H9 (cell line): ENCODE data around the gene SRSF7. TPM values are rescaled to one million over a fixed set of nuclear protein-coding genes. Genes with fewer than 3 reads are reported as not detected.

Experiments used
- DNase-seq: peaks from one replicate; pipeline ENCODE4 v3.0.0-alpha.2; 2017
- H2AFZ ChIP-seq: one replicate; pipeline ENCODE4 v1.6.1; 2013; ENCODE audit warnings: mild to moderate bottlenecking, low read length, control low read depth, moderate library complexity
- H2AK5ac ChIP-seq: 2 replicates; pipeline ENCODE4 v1.6.1; 2013; ENCODE audit warnings: low read length, control low read depth, mixed read lengths; ENCODE audit not compliant: insufficient read length
- H2BK120ac ChIP-seq: one replicate; pipeline ENCODE4 v1.6.1; 2013; ENCODE audit warnings: low read depth, mild to moderate bottlenecking, low read length, control low read depth, inconsistent platforms; ENCODE audit not compliant: poor library complexity, severe bottlenecking
- H2BK12ac ChIP-seq: 2 replicates; pipeline ENCODE4 v1.6.1; 2013; ENCODE audit warnings: low read length, control low read depth, mixed read lengths, low read depth; ENCODE audit not compliant: insufficient read length
- H2BK15ac ChIP-seq: 2 replicates; pipeline ENCODE4 v1.6.1; 2013; ENCODE audit warnings: low read depth, low read length, control low read depth
- H2BK20ac ChIP-seq: one replicate; pipeline ENCODE4 v1.6.1; 2013; ENCODE audit warnings: low read depth, mild to moderate bottlenecking, low read length, control low read depth, inconsistent platforms; ENCODE audit not compliant: poor library complexity, severe bottlenecking
- H2BK5ac ChIP-seq: 2 replicates; pipeline ENCODE4 v1.6.1; 2013; ENCODE audit warnings: low read length, control low read depth, mixed read lengths; ENCODE audit not compliant: insufficient read length
- H3K14ac ChIP-seq: 2 replicates; pipeline ENCODE4 v1.6.1; 2013; ENCODE audit warnings: low read length, control low read depth; ENCODE audit not compliant: insufficient read depth
- H3K18ac ChIP-seq: 2 replicates; pipeline ENCODE4 v1.6.1; 2013; ENCODE audit warnings: low read depth, mild to moderate bottlenecking, mixed read lengths, low read length, control low read depth; ENCODE audit not compliant: insufficient read length
- H3K23ac ChIP-seq: 2 replicates; pipeline ENCODE4 v1.6.1; 2013; ENCODE audit warnings: low read length, control low read depth, mixed read lengths, low read depth; ENCODE audit not compliant: insufficient read length
- H3K23me2 ChIP-seq: 2 replicates; pipeline ENCODE4 v1.6.1; 2013; ENCODE audit warnings: low read depth, mild to moderate bottlenecking, mixed read lengths, low read length, control low read depth; ENCODE audit not compliant: insufficient read length, poor library complexity, severe bottlenecking
- H3K27ac ChIP-seq: 2 replicates; pipeline ENCODE4 v1.5.1; 2013; ENCODE audit warnings: low read length, control low read depth, mixed read lengths, low read depth; ENCODE audit not compliant: insufficient read length
- H3K27me3 ChIP-seq: 2 replicates; pipeline ENCODE4 v1.6.1; 2013; ENCODE audit warnings: low read length, control low read depth, inconsistent platforms; ENCODE audit not compliant: insufficient read depth
- H3K4ac ChIP-seq: 2 replicates; pipeline ENCODE4 v1.6.1; 2013; ENCODE audit warnings: low read depth, mild to moderate bottlenecking, control low read depth, inconsistent platforms, low read length, moderate library complexity
- H3K4me1 ChIP-seq: 2 replicates; pipeline ENCODE4 v1.6.1; 2013; ENCODE audit warnings: low read length, control low read depth, inconsistent platforms; ENCODE audit not compliant: insufficient read depth
- H3K4me2 ChIP-seq: 2 replicates; pipeline ENCODE4 v1.6.1; 2013; ENCODE audit warnings: low read length, control low read depth, mixed read lengths; ENCODE audit not compliant: insufficient read length, insufficient read depth
- H3K56ac ChIP-seq: 2 replicates; pipeline ENCODE4 v1.6.1; 2013; ENCODE audit warnings: low read depth, mild to moderate bottlenecking, mixed read lengths, low read length, control low read depth; ENCODE audit not compliant: insufficient read length
- H3K79me1 ChIP-seq: 2 replicates; pipeline ENCODE4 v1.6.1; 2013; ENCODE audit warnings: low read depth, mild to moderate bottlenecking, moderate library complexity, low read length, control low read depth, inconsistent platforms; ENCODE audit not compliant: insufficient read depth, poor library complexity, severe bottlenecking
- H3K79me2 ChIP-seq: 2 replicates; pipeline ENCODE4 v1.6.1; 2013; ENCODE audit warnings: low read length, control low read depth, inconsistent platforms; ENCODE audit not compliant: insufficient read depth
- H3K9ac ChIP-seq: 2 replicates; pipeline ENCODE4 v1.6.1; 2013; ENCODE audit warnings: low read length, control low read depth, mixed read lengths; ENCODE audit not compliant: insufficient read length; ENCODE audit errors: extremely low read depth
- H3K9me3 ChIP-seq: one replicate; pipeline ENCODE4 v1.6.1; 2013; ENCODE audit warnings: low read depth, low read length, inconsistent platforms; ENCODE audit not compliant: control insufficient read depth
- H3T11ph ChIP-seq: one replicate; pipeline ENCODE4 v1.6.1; 2013; ENCODE audit warnings: mild to moderate bottlenecking, low read length, control low read depth, inconsistent platforms
- H4K20me1 ChIP-seq: one replicate; pipeline ENCODE4 v1.6.1; 2013; ENCODE audit not compliant: control insufficient read depth, insufficient read length, insufficient read depth
- H4K5ac ChIP-seq: 2 replicates; pipeline ENCODE4 v1.6.1; 2013; ENCODE audit warnings: low read depth, mild to moderate bottlenecking, mixed read lengths, low read length, control low read depth; ENCODE audit not compliant: insufficient read length
- H4K8ac ChIP-seq: replicated peaks from 2 replicates; pipeline ENCODE4 v1.6.1; 2013; ENCODE audit warnings: low read length, control low read depth, mixed read lengths, low read depth; ENCODE audit not compliant: insufficient read length
- H4K91ac ChIP-seq: 2 replicates; pipeline ENCODE4 v1.6.1; 2013; ENCODE audit warnings: low read depth, mild to moderate bottlenecking, moderate library complexity, mixed read lengths, low read length, control low read depth; ENCODE audit not compliant: insufficient read length
- H3K27ac Mint-ChIP-seq, 3 experiments: 2 replicates in 2 of 3; 3 replicates in 1 of 3; pipeline ENCODE4 v1.8.0; 2020 to 2021; ENCODE audit warnings: mixed read lengths in 3 of 3, mild to moderate bottlenecking in 1 of 3, moderate library complexity in 1 of 3
- H3K27me3 Mint-ChIP-seq: 2 replicates; pipeline ENCODE4 v1.8.0; 2021; ENCODE audit warnings: low read depth, mild to moderate bottlenecking, moderate library complexity, mixed read lengths
- H3K36me3 Mint-ChIP-seq, 3 experiments: 2 replicates in 2 of 3; 3 replicates in 1 of 3; pipeline ENCODE4 v1.8.0; 2020 to 2021; ENCODE audit warnings: low read depth in 3 of 3, mixed read lengths in 3 of 3; ENCODE audit not compliant: insufficient read depth in 1 of 3
- H3K4me1 Mint-ChIP-seq, 2 experiments: 2 replicates each; pipeline ENCODE4 v1.8.0; 2020; ENCODE audit warnings: mixed read lengths in 2 of 2
- H3K4me3 Mint-ChIP-seq, 2 experiments: 2 replicates in 1 of 2; 3 replicates in 1 of 2; pipeline ENCODE4 v1.8.0; 2020 to 2021; ENCODE audit warnings: mild to moderate bottlenecking in 2 of 2, mixed read lengths in 2 of 2, moderate library complexity in 1 of 2
- H3K9me3 Mint-ChIP-seq, 2 experiments: 2 replicates in 1 of 2; 3 replicates in 1 of 2; pipeline ENCODE4 v1.8.0; 2020; ENCODE audit warnings: mild to moderate bottlenecking in 2 of 2, mixed read lengths in 2 of 2, moderate library complexity in 1 of 2
- CTCF ChIP-seq: fragments of 200-600 bp; sonication (generic); conservative IDR thresholded peaks from 3 replicates; pipeline ENCODE4 v1.8.0; 2021; ENCODE audit warnings: antibody characterized with exemption, mild to moderate bottlenecking
- WGBS: extraction: QIAGEN DNeasy Blood & Tissue Kit; methylation state at CpG from one replicate; pipeline ENCODE4 v1.1.7; 2013; ENCODE audit warnings: missing lambda C conversion rate, low lambda C conversion rate, mixed read lengths; ENCODE audit not compliant: insufficient read length; ENCODE audit errors: extremely low coverage; 5-methylcytosine and 5-hydroxymethylcytosine counted together
- total RNA-seq: library from RNA; stranded (reverse); gene quantifications from 2 replicates; pipeline ENCODE4 v1.2.1, GENCODE V29; 2021

The SRSF7 gene
- total RNA-seq, 1 experiment from 2014 or later = 576 TPM

GRCh38 chr2:38733300-38733971, 17.7 kb downstream of the SRSF7 start:
- no CpG with 5 or more reads among the region's 6 CpGs for WGBS

More at GRCh38 chr2:38733300-38733971, 17.7 kb downstream of the SRSF7 start:
- Histone ChIP-seq H3K14ac (no peak overlapping the region), H3K23ac (no peak overlapping the region), H3K56ac (no peak overlapping the region), H2BK12ac (no peak overlapping the region), H3K4me1 (peaks cover 7% of the 10 kb centered on the region; the same call in 1 of the 2 replicates), H3K27me3 (no peaks in the 10 kb centered on the region), H3K79me2 (no peaks in the 10 kb centered on the region), H3K9me3 (no peaks in the 10 kb centered on the region), H4K8ac (no peak overlapping the region), H2AFZ (no peak overlapping the region), H3K18ac (no peak overlapping the region), H3K27ac (no peak overlapping the region), H3K79me1 (no peaks in the 10 kb centered on the region), H3K4me2 (no peak overlapping the region), H2BK120ac (no peak overlapping the region), H4K91ac (no peak overlapping the region), H2AK5ac (no peak overlapping the region), H2BK15ac (no peak overlapping the region), H4K5ac (no peak overlapping the region), H2BK5ac (no peak overlapping the region), H3K23me2 (no peaks in the 10 kb centered on the region), H3K4ac (no peak overlapping the region), H3K9ac (no peak overlapping the region), H2BK20ac (no peak overlapping the region), H3T11ph (no peak overlapping the region), H4K20me1 (no peaks in the 10 kb centered on the region)
- Mint-ChIP-seq H3K36me3 (peaks cover 8 to 30% (median 30%) of the 10 kb centered on the region in 3 experiments), H3K4me1 (peaks cover 7 to 13% of the 10 kb centered on the region in 2 experiments), H3K27ac (peak overlapping the region in 2 of 3 experiments; percentile 62 to 72; a peak in 2 of 7 replicates), H3K4me3 (no peak overlapping the region), H3K27me3 (no peaks in the 10 kb centered on the region), H3K9me3 (no peaks in the 10 kb centered on the region)
- no peak for TF ChIP-seq CTCF
- no peak for DNase-seq
